RWPE1 (cell line): ENCODE measurements around the gene SH3D19.
"Not testable (repeated sequence)": the region's sequence is repeated elsewhere in the genome, so short reads cannot be mapped to it uniquely, and the experiment has no call there.

ENCODE experiments used
- CTCF ChIA-PET: fragments of 350-600 bp; sonication (Branson Sonifier 250); formaldehyde crosslinking; extraction: SDS; loops from one replicate; lab custom pipeline; 2021; lab: Yijun Ruan, JAX
- POLR2A ChIA-PET: fragments of 400-600 bp; formaldehyde crosslinking; extraction: SDS; loops from one replicate; lab custom pipeline; 2020; ENCODE audit warnings: antibody characterized with exemption; ENCODE audit not compliant: low non-redundant PET; lab: Yijun Ruan, JAX
- DNase-seq: peaks from one replicate; pipeline ENCODE4 v3.0.0; 2012; ENCODE audit warnings: low spot score
- H3K27ac ChIP-seq: fragments of 450-650 bp; 2 replicates; pipeline ENCODE4 v1.5.1; 2017
- TF ChIP-seq, protein P1 (sequence below): fragments of 450-650 bp; conservative IDR thresholded peaks from 2 replicates; pipeline ENCODE4 v1.5.1; 2017; ENCODE audit warnings: low read depth, mild to moderate bottlenecking

The SH3D19 gene

DNA sequence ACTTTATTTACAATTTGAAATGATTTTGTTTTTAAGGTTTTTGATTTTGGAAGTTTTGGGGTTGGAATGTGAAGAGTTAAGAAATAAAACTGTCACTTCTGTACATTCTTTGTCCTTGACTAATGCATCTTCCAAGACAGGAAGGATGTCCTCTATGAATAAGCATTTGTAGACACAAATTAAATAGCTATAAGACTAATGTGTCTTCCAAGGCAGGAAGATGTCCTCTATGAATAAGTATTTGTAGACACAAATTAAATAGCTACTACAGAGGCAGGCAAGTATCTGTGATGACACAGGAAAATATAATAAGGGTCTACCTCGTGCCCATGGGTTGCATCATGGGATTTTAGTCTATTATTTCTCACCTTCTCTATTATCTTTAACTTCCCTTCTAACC, 33.9 kb downstream of the SH3D19 start:
- ChIA-PET CTCF (no interaction called here), POLR2A (no interaction called here)
- TF ChIP-seq, protein P1, sequence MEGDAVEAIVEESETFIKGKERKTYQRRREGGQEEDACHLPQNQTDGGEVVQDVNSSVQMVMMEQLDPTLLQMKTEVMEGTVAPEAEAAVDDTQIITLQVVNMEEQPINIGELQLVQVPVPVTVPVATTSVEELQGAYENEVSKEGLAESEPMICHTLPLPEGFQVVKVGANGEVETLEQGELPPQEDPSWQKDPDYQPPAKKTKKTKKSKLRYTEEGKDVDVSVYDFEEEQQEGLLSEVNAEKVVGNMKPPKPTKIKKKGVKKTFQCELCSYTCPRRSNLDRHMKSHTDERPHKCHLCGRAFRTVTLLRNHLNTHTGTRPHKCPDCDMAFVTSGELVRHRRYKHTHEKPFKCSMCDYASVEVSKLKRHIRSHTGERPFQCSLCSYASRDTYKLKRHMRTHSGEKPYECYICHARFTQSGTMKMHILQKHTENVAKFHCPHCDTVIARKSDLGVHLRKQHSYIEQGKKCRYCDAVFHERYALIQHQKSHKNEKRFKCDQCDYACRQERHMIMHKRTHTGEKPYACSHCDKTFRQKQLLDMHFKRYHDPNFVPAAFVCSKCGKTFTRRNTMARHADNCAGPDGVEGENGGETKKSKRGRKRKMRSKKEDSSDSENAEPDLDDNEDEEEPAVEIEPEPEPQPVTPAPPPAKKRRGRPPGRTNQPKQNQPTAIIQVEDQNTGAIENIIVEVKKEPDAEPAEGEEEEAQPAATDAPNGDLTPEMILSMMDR = no peak
- H3K27ac ChIP-seq = no peak overlapping the region
- no peak for DNase-seq

DNA sequence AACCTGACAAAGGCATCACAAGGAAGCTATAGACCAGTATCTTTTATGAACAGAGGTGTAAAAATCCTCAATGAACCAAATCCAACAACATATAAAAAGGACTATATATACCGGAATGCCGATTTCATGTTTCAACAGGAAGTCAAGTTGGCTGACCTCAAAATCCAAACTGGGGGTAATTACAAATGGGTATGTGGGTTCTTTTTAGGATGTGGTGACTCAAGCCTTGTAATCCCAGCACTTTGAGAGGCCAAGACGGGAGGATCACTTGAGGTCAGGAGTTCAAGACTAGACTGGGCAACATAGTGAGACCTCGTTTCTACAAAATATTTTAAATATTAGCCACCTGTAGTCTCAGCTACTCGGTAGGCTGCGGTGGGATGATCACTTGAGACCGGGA, 38.0 kb downstream of the SH3D19 start:
- H3K27ac ChIP-seq = no peak overlapping the region
- TF ChIP-seq, protein P1 = no peak
- no peak for DNase-seq
- POLR2A ChIA-PET = no interaction called here
- CTCF ChIA-PET = no interaction called here

DNA sequence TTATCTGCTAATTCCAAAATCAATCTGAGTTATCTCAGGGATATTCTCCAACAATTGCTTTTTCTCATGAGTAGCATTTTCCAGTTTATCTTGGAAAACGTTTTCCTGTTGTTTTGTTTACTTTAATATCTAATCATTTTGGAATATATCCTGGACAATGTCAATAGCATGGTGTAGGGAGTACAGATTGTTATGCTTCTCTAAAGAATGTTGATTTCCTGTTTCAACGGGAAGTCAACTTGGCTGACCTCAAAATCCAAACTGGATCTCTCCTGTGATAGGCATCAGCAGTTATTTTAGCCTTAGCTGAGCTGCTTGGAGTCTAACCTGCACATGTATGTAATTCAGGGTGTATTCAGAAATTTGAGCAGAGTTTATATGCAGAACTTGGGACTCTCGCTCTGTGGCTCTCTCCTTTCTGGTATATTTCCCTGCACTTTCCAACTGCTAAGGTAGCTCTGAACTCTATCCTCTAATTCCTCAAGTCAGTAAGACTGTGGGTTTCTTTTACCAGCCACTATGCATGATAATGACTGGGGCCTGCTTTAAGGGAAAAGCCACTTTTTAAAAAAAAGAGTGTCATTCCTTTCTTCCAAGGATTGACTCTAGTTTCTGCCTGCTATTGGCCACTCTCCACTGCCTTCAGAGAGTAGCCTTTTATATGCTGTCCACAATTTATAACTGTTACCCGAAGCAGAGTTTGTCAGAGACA, 40.7 kb downstream of the SH3D19 start:
- TF ChIP-seq, protein P1 = no peak
- POLR2A ChIA-PET = no interaction called here
- CTCF ChIA-PET = no interaction called here
- H3K27ac ChIP-seq = no peak overlapping the region
- DNase-seq = no peak

DNA sequence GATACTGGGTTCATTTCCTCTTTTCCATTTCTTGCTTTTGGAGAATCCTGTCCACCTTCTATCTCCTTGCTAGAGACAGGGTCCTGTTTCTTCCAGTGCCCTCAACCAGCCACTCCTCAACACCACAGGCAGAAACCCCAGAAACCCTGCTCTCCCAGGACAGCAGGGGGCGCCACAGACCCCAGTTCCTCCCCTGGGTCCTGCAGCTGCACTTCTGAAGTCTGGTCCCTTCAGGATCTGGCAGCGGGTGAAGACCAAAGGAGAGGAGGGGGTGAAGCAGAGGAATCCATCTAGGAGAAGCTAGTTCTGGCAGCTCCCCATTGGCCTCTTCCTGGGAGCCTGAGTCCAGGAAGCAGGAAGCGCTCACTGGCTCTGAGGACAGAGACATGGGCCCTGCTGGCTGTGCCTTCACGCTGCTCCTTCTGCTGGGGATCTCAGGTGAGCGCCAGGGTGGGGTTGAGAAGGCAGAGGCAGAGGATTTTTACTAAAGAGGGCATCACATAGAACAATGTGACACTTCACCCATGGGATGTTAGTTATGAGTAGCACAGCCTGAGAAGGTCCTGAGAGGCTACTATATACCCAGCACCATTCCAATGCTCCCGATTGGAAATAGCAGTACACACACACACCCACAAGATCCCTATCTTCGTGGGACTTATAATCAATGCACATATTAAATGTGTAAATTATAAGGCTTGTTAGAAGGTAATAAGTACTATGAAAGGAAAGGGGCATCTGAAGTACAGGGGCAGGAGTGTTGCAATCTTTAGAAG, 48.4 kb downstream of the SH3D19 start, which contains the start of gene PRSS48:
PRSS48 (plus strand) TSS at position 375 of the 776 bp plus-strand sequence; CDS start at position 387, 12 bp downstream.
- TF ChIP-seq, protein P1 = peak; percentile 48
- DNase-seq = peak; percentile 34
- POLR2A ChIA-PET = no interaction called here
- CTCF ChIA-PET = interaction anchor here (0.6 to 1.3 kb wide), 13 partner anchors 10 to 1587 kb away, joined by 3 to 4 read pairs (median 3); partner anchors contain the start of gene SH3D19
- no peak within 1 kb of the TSS for H3K27ac ChIP-seq

DNA sequence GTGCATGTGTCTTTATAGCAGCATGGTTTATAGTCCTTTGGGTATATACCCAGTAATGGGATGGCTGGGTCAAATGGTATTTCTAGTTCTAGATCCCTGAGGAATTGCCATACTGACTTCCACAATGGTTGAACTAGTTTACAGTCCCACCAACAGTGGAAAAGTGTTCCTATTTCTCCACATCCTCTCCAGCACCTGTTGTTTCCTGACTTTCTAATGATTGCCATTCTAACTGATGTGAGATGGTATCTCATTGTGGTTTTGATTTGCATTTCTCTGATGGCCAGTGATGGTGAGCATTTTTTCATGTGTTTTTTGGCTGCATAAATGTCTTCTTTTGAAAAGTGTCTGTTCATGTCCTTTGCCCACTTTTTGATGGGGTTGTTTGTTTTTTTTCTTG, 56.5 kb downstream of the SH3D19 start:
- DNase-seq, CTCF ChIA-PET, H3K27ac ChIP-seq, POLR2A ChIA-PET: not testable (repeated sequence)

DNA sequence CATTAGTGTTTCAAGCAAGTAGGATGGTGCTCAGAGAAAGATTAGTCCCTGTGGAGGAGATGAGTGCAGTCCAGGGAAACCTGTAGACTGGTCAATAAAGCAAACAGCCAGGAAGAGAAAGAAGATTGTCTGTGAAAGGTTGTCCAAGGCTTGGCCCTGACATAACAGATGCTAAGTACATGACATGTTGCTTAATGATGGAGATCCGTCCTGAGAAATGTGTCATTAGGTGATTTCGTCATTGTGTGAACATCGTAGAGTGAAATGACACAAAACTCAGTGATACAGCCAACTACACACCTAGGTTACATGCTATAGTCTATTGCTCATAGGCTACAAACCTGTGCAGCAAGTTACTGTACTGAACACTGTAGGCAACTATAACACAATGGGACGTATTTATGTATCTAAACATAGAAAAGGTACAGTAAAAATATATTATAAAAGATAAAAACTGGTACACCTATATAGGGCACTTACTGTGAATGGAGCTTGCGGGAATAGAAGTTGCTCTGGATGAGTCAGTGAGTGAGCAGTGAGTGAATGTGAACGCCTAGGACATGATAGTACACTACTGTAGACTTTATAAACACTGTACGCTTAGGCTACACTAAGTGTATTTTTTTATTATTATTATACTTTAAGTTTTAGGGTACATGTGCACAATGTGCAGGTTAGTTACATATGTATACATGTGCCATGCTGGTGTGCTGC, 57.4 kb downstream of the SH3D19 start:
- POLR2A ChIA-PET = no interaction called here
- H3K27ac ChIP-seq = no peak overlapping the region
- TF ChIP-seq, protein P1 = no peak
- CTCF ChIA-PET = interaction anchor here (0.7 to 1.5 kb wide), 2 partner anchors 8 to 76 kb away, joined by 3 to 4 read pairs; no protein-coding TSS in a partner anchor
- no peak for DNase-seq
